BE2C (cell line): ENCODE measurements around the gene CXorf51A. TPM values are rescaled to one million over a fixed set of nuclear protein-coding genes. Genes with fewer than 3 reads are reported as not detected.
"Not testable (repeated sequence)": the region's sequence is repeated elsewhere in the genome, so short reads cannot be mapped to it uniquely, and the experiment has no call there.

Experiments used
- DNase-seq: peaks from one replicate; pipeline ENCODE4 v3.0.0-alpha.2; 2020
- H3K27me3 ChIP-seq: fragments of 250-450 bp; sonication (Bioruptor Pico); 2 replicates; pipeline ENCODE4 v1.5.1; 2020; ENCODE audit warnings: mild to moderate bottlenecking
- H3K36me3 ChIP-seq: fragments of 250-450 bp; sonication (Bioruptor Pico); 2 replicates; pipeline ENCODE4 v1.5.1; 2020; ENCODE audit warnings: mild to moderate bottlenecking
- H3K4me1 ChIP-seq: fragments of 250-450 bp; sonication (Bioruptor Pico); 2 replicates; pipeline ENCODE4 v1.5.1; 2020
- H3K4me3 ChIP-seq: 2 replicates; pipeline ENCODE4 v1.5.1; 2011; ENCODE audit warnings: low read depth, low read length
- H3K9me3 ChIP-seq: fragments of 250-450 bp; sonication (Bioruptor Pico); 2 replicates; pipeline ENCODE4 v1.5.1; 2020
- polyA plus RNA-seq: library from polyadenylated mRNA; unstranded; fragments of >200 nt; gene quantifications from one replicate; pipeline ENCODE4 v1.2.1, GENCODE V29; 2012; ENCODE audit warnings: low read depth, missing spikeins; ENCODE audit not compliant: insufficient read length, insufficient read depth
- TF ChIP-seq, protein P1 (sequence below): IDR thresholded peaks from 2 replicates; pipeline ENCODE4 v1.5.1; 2012; ENCODE audit warnings: mild to moderate bottlenecking, low read depth, low read length

CXorf51A gene
- 1.8 TPM for polyA plus RNA-seq

DNA sequence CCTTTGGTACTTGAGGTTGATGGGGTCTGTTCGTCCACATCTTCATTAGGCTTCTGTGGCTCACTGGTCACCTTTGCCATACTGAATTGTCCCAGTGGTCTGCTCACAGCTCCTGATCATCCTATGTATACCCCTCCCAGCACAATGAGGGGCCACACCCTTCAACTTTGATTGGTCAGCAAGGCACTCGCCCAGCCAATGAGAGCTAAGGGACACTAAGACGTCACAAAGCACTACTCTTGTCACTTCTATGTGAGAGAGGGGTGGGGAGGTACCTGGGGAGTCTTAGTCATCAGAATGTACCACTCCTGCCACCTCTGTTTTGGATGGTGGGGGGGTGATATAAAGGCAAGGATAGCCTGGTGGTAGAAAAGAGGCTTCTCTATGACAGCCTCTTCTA lies at the start of gene CXorf51A:
Gene CXorf51A, minus strand, starts transcription at position 101 of the 400 bp plus-strand sequence. Its CDS starts 21 bp downstream, at position 80.
- H3K4me3 ChIP-seq, DNase-seq: not testable (repeated sequence)

DNA sequence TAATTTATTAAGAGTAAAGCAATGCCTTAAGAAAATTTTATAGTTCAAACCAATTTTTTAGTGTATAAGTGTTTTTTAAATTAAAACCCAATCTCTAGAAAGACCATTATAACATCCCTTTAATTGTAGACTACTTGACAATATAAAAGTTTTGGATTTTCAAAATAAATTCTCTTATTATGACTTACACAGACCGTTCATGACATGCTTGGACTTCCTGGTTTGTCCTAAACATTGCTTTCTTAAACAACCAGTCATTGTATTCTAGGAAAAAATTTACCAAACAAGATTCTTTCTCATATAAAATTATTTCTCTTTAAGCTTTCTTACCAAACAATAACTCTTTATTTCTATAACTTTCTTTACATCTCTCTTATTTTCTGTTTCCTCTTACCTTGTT lies 49.0 kb upstream of the CXorf51A start:
- no peak for DNase-seq
- Histone ChIP-seq H3K9me3 (no peaks in the 10 kb centered on the region), H3K36me3 (no peaks in the 10 kb centered on the region), H3K4me3 (no peak overlapping the region), H3K27me3 (no peaks in the 10 kb centered on the region), H3K4me1 (no peaks in the 10 kb centered on the region)
- TF ChIP-seq, protein P1, sequence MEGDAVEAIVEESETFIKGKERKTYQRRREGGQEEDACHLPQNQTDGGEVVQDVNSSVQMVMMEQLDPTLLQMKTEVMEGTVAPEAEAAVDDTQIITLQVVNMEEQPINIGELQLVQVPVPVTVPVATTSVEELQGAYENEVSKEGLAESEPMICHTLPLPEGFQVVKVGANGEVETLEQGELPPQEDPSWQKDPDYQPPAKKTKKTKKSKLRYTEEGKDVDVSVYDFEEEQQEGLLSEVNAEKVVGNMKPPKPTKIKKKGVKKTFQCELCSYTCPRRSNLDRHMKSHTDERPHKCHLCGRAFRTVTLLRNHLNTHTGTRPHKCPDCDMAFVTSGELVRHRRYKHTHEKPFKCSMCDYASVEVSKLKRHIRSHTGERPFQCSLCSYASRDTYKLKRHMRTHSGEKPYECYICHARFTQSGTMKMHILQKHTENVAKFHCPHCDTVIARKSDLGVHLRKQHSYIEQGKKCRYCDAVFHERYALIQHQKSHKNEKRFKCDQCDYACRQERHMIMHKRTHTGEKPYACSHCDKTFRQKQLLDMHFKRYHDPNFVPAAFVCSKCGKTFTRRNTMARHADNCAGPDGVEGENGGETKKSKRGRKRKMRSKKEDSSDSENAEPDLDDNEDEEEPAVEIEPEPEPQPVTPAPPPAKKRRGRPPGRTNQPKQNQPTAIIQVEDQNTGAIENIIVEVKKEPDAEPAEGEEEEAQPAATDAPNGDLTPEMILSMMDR: no peak

More for the DNA sequence above, at the start of gene CXorf51A:
- not testable (repeated sequence) for H3K27me3 ChIP-seq, H3K4me1 ChIP-seq, H3K36me3 ChIP-seq, H3K9me3 ChIP-seq

DNA sequence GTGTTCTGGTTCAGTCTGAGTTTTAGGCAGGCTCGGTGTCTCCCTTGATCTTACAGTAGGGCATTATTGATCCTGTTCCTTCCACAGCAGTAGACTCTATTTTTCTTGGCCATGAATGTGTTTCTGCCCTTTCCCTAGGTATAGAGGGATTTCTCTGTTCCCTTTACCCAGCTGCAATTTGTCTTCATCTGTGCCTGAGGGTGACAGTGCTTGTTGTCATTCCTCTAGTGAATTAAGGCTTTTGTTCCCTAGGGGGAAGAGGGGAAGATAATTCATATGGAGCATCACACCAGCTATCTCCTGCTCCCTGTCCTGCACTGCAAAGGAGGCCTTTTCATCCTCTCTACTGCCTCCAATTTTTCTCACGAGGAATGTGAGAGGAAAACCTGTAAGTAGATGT lies 39.7 kb upstream of the CXorf51A start:
- Histone ChIP-seq H3K36me3 (no peaks in the 10 kb centered on the region), H3K4me3 (no peak overlapping the region), H3K4me1 (no peaks in the 10 kb centered on the region), H3K9me3 (no peaks in the 10 kb centered on the region), H3K27me3 (no peaks in the 10 kb centered on the region)
- DNase-seq: no peak
- TF ChIP-seq, protein P1: no peak

DNA sequence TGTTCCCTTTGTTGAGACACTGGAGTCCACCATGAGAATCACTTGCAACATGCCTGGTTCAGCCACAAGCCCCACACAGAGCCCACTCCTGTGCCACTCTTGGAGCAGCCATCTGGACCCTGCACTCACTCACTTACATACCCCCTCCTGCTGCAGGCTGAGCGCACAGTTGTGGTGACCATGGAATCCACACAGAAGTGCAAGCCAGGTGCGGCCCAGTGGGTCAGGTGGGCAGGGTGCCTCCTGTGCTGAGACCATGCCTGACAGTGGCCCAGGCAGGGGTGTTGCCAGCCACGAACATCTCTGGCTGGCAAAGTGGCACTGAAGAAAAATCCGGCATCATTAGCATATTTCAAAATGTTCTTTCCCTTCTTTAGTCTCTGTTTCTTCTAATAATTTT lies 17.4 kb upstream of the CXorf51A start:
- Histone ChIP-seq H3K9me3 (no peaks in the 10 kb centered on the region), H3K4me3 (no peak overlapping the region), H3K27me3 (no peaks in the 10 kb centered on the region), H3K36me3 (no peaks in the 10 kb centered on the region), H3K4me1 (no peaks in the 10 kb centered on the region)
- TF ChIP-seq, protein P1: no peak
- DNase-seq: no peak

DNA sequence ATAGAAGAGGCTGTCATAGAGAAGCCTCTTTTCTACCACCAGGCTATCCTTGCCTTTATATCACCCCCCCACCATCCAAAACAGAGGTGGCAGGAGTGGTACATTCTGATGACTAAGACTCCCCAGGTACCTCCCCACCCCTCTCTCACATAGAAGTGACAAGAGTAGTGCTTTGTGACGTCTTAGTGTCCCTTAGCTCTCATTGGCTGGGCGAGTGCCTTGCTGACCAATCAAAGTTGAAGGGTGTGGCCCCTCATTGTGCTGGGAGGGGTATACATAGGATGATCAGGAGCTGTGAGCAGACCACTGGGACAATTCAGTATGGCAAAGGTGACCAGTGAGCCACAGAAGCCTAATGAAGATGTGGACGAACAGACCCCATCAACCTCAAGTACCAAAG lies 5.1 kb downstream of the CXorf51A start, which contains the start of gene CXorf51B:
Gene CXorf51B, plus strand, starts transcription at position 301 of the 400 bp plus-strand sequence. Its CDS starts 21 bp downstream, at position 322.
- not testable (repeated sequence) for DNase-seq, H3K9me3 ChIP-seq, H3K36me3 ChIP-seq

More for the DNA sequence above, 5.1 kb downstream of the CXorf51A start, which contains the start of gene CXorf51B:
- H3K4me1 ChIP-seq, H3K4me3 ChIP-seq, H3K27me3 ChIP-seq: not testable (repeated sequence)
